COLO668 (cell line): Measurements from ENCODE around the gene ZNF189.
A peak's percentile ranks its signal among the peaks of the same experiment; 100 is the strongest.
"Not testable (repeated sequence)": the region's sequence is repeated elsewhere in the genome, so short reads cannot be mapped to it uniquely, and the experiment has no call there.

Source experiments
- DNase-seq: peaks from one replicate; lab custom pipeline; 2025; ENCODE audit not compliant: unreplicated experiment; lab: John Stamatoyannopoulos, UW

Gene ZNF189

DNA sequence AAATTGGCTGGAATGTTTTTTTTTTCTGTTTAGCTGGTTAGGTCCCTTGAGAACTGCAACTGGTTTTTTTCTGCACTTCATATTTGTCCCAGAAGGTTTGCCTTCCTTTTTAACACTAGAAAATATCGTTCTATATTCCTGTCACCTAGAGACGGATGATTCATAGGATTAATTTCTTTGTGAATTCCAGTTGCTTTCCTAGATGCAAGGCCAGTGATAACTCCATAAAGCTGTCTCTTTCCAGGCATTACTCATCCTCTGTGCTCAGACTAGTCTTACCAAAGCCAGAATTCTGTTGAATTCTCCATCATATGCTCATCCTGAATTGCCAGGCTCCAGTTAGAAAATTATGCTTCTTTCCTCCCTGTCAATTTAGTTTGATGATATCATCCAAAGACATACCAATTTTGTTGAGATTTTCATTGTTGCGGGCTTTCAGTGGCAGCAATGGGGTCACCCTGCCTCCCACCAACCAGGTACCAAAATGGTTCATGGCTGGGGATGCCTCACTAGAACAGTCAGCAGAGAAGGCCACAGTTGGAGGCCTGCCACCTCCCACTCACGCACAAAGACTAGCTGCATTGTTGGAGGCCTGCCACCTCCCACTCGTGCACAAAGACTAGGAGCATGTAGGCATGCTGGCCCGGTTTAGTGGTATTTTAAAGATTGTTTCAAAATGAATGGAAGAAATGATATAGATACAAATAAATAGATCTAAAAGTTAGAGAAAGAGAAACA lies 22.4 kb upstream of the ZNF189 start:
- DNase-seq, result no peak

DNA sequence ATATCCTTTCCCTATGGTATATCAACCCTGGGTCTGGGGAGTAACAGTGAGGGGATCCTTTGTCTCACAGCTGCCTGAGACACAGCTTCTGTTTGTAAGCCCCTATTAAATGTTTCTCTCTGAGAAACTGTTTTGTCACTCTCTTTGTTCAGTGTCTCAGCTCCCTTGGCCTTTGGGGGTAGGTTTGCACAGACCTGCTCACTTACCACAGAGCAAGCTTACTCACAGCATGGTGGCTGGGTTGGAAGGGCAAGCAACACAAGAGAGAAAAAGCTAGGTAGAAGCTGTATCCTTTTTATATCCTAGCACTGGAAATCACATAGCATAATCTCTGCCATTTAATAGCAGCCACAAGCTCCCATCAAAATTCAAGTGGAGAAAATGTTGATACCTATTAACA lies 18.4 kb upstream of the ZNF189 start:
- DNase-seq, result no peak

DNA sequence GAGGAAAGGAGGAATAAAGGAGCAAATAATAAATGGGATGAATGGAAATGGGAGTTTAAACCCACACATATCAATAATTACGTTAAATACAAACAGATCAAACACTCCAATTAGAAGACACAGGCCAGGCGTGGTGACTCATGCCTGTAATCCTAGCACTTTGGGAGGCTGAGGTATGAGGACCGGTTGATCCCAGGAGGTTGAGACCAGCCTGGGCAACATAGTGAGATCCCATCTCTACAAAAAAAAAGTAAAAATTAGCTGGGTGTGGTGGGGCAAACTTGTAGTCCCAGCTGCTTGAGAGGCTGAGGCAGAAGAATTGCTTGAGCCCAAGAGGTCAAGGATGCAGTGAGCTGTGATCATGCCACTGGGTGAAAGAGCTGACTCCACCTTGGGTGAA lies 17.5 kb upstream of the ZNF189 start:
- DNase-seq, result no peak

- DNase-seq, result no peak
Observed at GRCh38 chr9:101381833-101382342, 16.8 kb upstream of the ZNF189 start.

- DNase-seq, result no peak
Observed at GRCh38 chr9:101383361-101383760, 15.3 kb upstream of the ZNF189 start.

GRCh38 chr9:101384873-101385536 lies 13.6 kb upstream of the ZNF189 start, which contains the start of gene BAAT:
TSS of gene BAAT (minus strand) at chr9:101385006. CDS start at chr9:101371404, 13,602 bp downstream.
- not testable (repeated sequence) for DNase-seq

- peak; percentile 20 for DNase-seq
Observed at GRCh38 chr9:101387871-101388506, 10.7 kb upstream of the ZNF189 start.

GRCh38 chr9:101388507-101388993 lies 10.1 kb upstream of the ZNF189 start:
- no peak for DNase-seq

GRCh38 chr9:101393135-101393534 lies 5.5 kb upstream of the ZNF189 start:
- DNase-seq, result no peak

DNA sequence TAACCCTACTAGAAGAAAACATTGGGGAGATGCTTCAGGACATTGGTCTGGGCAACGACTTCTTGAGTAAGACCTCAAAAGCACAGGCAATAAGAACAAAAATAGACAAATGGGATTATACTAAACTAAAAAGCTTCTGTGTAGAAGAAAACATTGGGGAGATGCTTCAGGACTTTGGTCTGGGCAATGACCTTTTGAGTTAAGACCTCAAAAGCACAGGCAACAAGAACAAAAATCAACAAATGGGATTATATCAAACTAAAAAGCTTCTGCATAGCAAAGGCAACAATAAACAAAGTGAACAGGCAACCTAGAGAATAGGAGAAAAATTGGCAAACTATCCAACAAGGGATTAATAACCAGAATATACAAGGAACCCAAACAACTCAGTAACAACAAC lies 4.0 kb upstream of the ZNF189 start:
- no peak for DNase-seq

GRCh38 chr9:101397746-101398067 lies 944 bp upstream of the ZNF189 start:
- no peak for DNase-seq

GRCh38 chr9:101398930-101399642 lies 435 bp downstream of the ZNF189 start:
- no peak for DNase-seq

- DNase-seq, result no peak
Observed at GRCh38 chr9:101399643-101399970, 956 bp downstream of the ZNF189 start.

DNA sequence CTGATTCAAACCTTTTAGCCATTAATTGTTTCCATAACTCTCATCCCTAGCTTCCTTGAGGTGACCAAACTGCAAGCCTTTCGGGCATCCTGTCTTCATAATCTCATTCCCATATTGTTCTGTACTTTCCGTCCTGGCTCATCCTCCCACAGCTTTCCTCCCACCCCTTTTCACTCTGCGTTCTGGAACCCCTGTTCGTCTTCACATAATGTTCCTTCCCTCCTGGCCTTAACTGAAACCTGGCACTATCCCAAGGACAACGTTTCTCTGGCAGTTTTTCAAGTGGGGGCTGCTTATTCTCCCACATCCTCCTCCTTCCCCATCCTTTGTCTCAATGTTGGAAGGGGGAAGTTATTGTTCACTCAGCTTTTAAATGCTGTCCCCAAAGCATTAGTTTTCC lies 1.5 kb downstream of the ZNF189 start:
- no peak for DNase-seq

DNA sequence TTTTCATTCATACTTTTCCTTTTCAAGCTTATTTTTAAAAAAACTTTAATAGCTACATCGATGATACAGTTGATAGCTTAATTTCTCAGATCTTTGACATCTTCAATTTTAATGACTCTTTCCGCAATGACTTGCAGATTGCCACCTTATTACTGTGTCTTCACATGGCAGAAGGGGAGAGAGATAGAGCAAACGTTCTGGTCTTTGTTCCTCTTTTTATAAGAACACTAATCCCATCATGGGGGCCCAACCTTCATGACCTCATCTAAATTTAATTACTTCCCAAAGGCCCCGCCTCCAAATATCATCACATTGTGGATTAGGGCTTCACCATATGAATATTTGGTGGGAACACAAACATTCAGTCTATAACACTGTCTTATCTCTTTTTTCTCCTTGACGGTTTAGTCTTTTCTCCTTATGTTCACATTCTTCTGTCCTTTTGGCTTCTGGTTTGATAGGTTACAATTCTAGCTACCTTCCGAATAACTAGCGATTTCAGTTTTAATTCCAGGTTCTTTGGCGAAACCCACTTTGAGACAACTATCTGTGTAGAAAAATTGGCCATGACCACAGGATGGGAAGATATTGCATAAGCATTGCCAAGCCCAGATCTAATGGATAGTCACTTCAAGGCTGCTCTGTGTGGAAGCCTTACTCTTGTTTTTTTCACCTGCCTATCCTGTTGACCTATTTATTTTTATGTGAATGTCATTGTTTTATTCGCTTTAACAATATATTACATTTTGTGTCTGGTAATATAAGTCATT lies 5.0 kb downstream of the ZNF189 start:
- no peak for DNase-seq

DNA sequence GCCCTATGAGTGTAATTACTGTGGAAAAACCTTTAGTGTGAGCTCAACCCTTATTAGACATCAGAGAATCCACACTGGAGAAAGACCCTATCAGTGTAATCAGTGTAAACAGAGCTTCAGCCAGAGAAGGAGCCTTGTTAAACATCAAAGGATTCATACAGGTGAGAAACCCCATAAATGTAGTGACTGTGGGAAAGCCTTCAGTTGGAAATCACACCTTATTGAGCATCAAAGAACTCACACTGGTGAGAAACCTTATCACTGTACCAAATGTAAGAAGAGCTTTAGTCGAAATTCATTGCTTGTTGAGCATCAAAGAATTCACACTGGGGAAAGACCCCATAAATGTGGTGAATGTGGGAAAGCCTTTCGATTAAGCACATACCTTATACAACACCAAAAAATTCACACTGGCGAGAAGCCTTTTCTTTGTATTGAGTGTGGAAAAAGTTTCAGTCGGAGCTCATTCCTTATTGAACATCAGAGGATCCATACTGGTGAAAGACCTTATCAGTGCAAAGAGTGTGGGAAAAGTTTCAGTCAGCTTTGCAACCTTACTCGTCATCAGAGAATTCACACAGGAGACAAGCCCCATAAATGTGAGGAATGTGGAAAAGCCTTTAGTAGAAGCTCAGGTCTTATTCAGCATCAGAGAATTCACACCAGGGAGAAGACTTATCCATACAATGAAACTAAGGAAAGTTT lies 9.9 kb downstream of the ZNF189 start:
- DNase-seq, result no peak

DNA sequence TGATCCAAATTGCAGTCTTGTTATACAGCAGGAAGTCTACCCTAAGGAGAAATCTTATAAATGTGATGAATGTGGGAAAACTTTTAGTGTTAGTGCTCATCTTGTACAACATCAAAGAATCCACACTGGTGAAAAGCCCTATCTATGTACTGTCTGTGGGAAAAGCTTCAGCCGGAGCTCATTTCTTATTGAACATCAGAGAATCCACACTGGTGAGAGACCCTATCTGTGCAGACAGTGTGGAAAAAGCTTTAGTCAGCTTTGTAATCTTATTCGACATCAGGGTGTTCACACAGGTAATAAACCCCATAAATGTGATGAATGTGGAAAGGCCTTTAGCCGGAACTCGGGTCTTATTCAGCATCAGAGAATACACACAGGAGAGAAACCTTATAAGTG lies 10.4 kb downstream of the ZNF189 start:
- DNase-seq, result no peak

DNA sequence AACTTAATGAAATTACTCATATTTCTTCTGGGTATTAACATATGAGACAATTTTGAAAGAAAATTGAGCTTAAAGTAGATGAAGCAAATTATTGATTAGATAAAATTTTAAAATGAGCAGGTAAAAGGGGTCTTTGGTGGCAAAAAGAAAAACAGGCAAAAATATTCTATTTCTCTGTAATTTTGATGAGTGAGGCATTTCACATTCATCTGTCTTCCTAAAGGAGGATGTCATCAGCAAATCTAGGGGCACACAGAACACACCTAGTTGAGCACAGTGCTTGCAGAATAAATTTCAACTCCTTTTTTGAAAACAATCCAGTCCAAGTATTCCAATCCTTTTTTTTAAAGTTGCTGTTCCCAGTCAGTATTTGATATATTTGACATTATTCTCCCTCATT lies 16.2 kb downstream of the ZNF189 start:
- DNase-seq, result no peak

GRCh38 chr9:101415578-101415977 lies 16.9 kb downstream of the ZNF189 start:
- DNase-seq, result no peak

DNA sequence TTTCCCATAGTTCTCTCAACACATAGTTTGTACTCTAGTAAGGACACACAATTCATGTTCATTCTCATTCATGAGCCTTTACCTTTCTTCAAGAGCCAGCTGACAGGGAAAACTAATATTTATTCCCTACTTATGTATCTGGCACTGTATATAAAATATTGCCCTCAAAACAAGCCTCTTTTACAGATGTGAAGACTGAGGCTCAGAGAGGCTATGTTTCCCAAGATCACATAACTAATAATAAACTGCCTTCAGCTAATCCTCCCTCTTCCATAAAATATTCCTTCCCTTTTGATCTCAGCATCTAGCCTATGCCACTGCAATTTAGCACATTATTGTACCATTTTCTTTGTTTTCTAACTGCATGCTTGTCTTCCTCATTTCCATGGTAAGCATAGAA lies 18.7 kb downstream of the ZNF189 start:
- no peak for DNase-seq
